SH-SY5Y (cell line): ENCODE results near the gene REPIN1.

Experiments used
- GATA2 ChIP-seq: IDR thresholded peaks from 2 replicates; pipeline ENCODE4 v1.6.1; 2011; ENCODE audit warnings: mild to moderate bottlenecking, low read depth, low read length
- GATA3 ChIP-seq: IDR thresholded peaks from 2 replicates; pipeline ENCODE4 v1.6.1; 2011; ENCODE audit warnings: low read depth, mild to moderate bottlenecking, low read length, moderate library complexity

GRCh38 chr7:150412016-150412415, 43.4 kb downstream of the REPIN1 start:
- no peak for TF ChIP-seq GATA3
- no peak for TF ChIP-seq GATA2
